Panc1 (cell line): ENCODE measurements around the gene VWA3B. TPM values are rescaled to one million over a fixed set of nuclear protein-coding genes. Genes with fewer than 3 reads are reported as not detected.

Experiments
- ATAC-seq: fragments of 200-7000 bp; cut with Tn5 transposase; 2 replicates; pipeline ENCODE4 v1.9.1; 2020; ENCODE audit warnings: mild to moderate bottlenecking, moderate library complexity
- BruUV-seq: library from RNA; stranded (reverse); fragments of 400-500 nt; replicated peaks from 2 replicates; lab custom pipeline; 2021; lab: Mats Ljungman, UMichigan
- CTCF ChIA-PET: fragments of 300-600 bp; sonication (Branson Sonifier 250); formaldehyde crosslinking; loops from one replicate; lab custom pipeline; 2022; ENCODE audit warnings: antibody characterized with exemption; lab: Charles Lee
- POLR2A ChIA-PET: fragments of 300-600 bp; sonication (Branson Sonifier 250); formaldehyde crosslinking; loops from one replicate; lab custom pipeline; 2022; ENCODE audit warnings: antibody characterized with exemption; lab: Charles Lee
- DNase-seq: peaks from one replicate; pipeline ENCODE4 v3.0.0-alpha.2; 2010; ENCODE audit warnings: low read depth, low spot score
- H3K27ac ChIP-seq: 2 replicates; pipeline ENCODE4 v1.5.1; 2011; ENCODE audit warnings: mild to moderate bottlenecking, low read length, inconsistent platforms
- H3K27me3 ChIP-seq: fragments of 200-500 bp; sonication (Bioruptor generic); 2 replicates; pipeline ENCODE4 v1.6.0; 2014; ENCODE audit warnings: low read length, inconsistent platforms; ENCODE audit not compliant: control insufficient read depth, insufficient read depth
- H3K36me3 ChIP-seq: fragments of 200-500 bp; sonication (Bioruptor generic); 2 replicates; pipeline ENCODE4 v1.5.1; 2014; ENCODE audit warnings: inconsistent platforms, mild to moderate bottlenecking, low read length, moderate library complexity; ENCODE audit not compliant: control insufficient read depth, insufficient read depth
- H3K4me1 ChIP-seq: 2 replicates; pipeline ENCODE4 v1.5.1; 2011; ENCODE audit warnings: inconsistent platforms, mild to moderate bottlenecking, low read length, moderate library complexity; ENCODE audit not compliant: control insufficient read depth, insufficient read depth
- H3K4me3 ChIP-seq, 2 experiments: 2 replicates each; pipeline ENCODE4 v1.5.1; 2011 to 2012; ENCODE audit warnings: low read depth in 2 of 2, low read length in 2 of 2, mild to moderate bottlenecking in 2 of 2, inconsistent platforms in 1 of 2, moderate library complexity in 1 of 2
- H3K9me3 ChIP-seq: fragments of 200-500 bp; sonication (Bioruptor generic); 2 replicates; pipeline ENCODE4 v1.5.1; 2014; ENCODE audit warnings: low read depth, mild to moderate bottlenecking, inconsistent platforms, low read length, moderate library complexity; ENCODE audit not compliant: control insufficient read depth, insufficient read depth
- POLR2AphosphoS5 ChIP-seq: IDR thresholded peaks from 2 replicates; pipeline ENCODE4 v1.6.1; 2012; ENCODE audit warnings: mild to moderate bottlenecking, low read depth, low read length, moderate library complexity
- SIN3A ChIP-seq: IDR thresholded peaks from 2 replicates; pipeline ENCODE4 v1.6.1; 2012; ENCODE audit warnings: low read depth, mild to moderate bottlenecking, low read length, moderate library complexity, borderline replicate concordance; ENCODE audit not compliant: insufficient read depth
- TCF7L2 ChIP-seq: IDR thresholded peaks from 2 replicates; pipeline ENCODE4 v1.6.1; 2011; ENCODE audit warnings: mild to moderate bottlenecking, low read depth, low read length, inconsistent platforms
- in situ Hi-C: cut with HindIII; loops from 2 replicates; pipeline ENCODE4 v1.10.0; 2016; ENCODE audit warnings: low sequenced_read_pairs, low pct_unique_long_range_greater_than_20kb
- intact Hi-C: fragments of 100-400 bp; cut with micrococcal nuclease; formaldehyde crosslinking; loops from one replicate; pipeline ENCODE4 v1.10.0; 2022; ENCODE audit not compliant: unreplicated experiment
- total RNA-seq: library from RNA; stranded (reverse); gene quantifications from one replicate; pipeline ENCODE4 v1.2.1, GENCODE V29; 2021; ENCODE audit not compliant: unreplicated experiment
- TF ChIP-seq, protein P1 (sequence below), 2 experiments: IDR thresholded peaks; 2 replicates each; pipeline ENCODE4 v1.6.1; 2011 to 2012; ENCODE audit warnings: low read depth in 2 of 2, control low read depth in 1 of 2, low read length in 1 of 2, mild to moderate bottlenecking in 1 of 2, moderate library complexity in 1 of 2; ENCODE audit not compliant: insufficient read depth in 1 of 2
- TF ChIP-seq, protein P2 (sequence below): fragments of 450-650 bp; IDR thresholded peaks from 2 replicates; pipeline ENCODE4 v1.5.1; 2017; ENCODE audit warnings: mild to moderate bottlenecking

Gene VWA3B
- total RNA-seq, 1 experiment from 2014 or later = not detected

DNA sequence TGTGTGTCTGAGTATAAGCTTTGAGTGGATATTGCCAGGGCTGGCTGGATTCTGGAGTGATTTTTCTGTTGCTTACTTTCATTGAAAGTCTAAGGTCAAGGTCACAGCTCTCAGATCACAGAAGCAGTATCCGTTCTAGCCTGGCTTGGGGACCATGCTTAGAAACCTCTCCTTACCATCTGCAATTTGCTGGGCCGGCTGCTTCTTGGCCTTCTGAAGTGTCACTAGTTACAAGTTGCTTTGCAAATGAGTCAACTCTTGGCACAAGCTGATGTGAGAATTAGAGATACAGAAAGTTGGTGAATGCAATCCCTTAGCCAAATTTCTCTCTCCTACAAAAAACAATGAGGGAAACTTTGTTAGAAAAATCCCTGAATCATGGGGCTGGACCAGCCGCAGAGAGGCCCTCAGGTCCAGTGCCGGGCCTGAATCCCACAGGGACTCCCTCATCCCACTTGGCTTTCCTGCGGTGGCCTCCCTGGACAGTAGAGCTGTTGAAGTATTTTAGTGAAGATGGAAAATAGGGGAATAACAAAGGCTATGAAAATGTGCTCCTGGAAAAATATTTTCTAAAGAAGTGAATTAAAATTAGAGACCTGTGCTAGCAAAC, 166.6 kb downstream of the VWA3B start:
- H3K9me3 ChIP-seq = no peaks in the 10 kb centered on the region
- BruUV-seq = no TSS peak
- no peak for DNase-seq
- no peak overlapping the region for H3K27ac ChIP-seq
- no peaks in the 10 kb centered on the region for H3K27me3 ChIP-seq
- in situ Hi-C loops (no loop called here), intact Hi-C loops (no loop called here)
- TF ChIP-seq, protein P1, sequence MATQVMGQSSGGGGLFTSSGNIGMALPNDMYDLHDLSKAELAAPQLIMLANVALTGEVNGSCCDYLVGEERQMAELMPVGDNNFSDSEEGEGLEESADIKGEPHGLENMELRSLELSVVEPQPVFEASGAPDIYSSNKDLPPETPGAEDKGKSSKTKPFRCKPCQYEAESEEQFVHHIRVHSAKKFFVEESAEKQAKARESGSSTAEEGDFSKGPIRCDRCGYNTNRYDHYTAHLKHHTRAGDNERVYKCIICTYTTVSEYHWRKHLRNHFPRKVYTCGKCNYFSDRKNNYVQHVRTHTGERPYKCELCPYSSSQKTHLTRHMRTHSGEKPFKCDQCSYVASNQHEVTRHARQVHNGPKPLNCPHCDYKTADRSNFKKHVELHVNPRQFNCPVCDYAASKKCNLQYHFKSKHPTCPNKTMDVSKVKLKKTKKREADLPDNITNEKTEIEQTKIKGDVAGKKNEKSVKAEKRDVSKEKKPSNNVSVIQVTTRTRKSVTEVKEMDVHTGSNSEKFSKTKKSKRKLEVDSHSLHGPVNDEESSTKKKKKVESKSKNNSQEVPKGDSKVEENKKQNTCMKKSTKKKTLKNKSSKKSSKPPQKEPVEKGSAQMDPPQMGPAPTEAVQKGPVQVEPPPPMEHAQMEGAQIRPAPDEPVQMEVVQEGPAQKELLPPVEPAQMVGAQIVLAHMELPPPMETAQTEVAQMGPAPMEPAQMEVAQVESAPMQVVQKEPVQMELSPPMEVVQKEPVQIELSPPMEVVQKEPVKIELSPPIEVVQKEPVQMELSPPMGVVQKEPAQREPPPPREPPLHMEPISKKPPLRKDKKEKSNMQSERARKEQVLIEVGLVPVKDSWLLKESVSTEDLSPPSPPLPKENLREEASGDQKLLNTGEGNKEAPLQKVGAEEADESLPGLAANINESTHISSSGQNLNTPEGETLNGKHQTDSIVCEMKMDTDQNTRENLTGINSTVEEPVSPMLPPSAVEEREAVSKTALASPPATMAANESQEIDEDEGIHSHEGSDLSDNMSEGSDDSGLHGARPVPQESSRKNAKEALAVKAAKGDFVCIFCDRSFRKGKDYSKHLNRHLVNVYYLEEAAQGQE (IDR thresholded peaks at IDR 0.05; ENCODE audit: insufficient read depth in 1 of 2, low read depth in 2 of 2, low read length in 1 of 2) = no peak
- no peak for TF ChIP-seq TCF7L2
- TF ChIP-seq POLR2AphosphoS5 = no peak
- TF ChIP-seq, protein P2, sequence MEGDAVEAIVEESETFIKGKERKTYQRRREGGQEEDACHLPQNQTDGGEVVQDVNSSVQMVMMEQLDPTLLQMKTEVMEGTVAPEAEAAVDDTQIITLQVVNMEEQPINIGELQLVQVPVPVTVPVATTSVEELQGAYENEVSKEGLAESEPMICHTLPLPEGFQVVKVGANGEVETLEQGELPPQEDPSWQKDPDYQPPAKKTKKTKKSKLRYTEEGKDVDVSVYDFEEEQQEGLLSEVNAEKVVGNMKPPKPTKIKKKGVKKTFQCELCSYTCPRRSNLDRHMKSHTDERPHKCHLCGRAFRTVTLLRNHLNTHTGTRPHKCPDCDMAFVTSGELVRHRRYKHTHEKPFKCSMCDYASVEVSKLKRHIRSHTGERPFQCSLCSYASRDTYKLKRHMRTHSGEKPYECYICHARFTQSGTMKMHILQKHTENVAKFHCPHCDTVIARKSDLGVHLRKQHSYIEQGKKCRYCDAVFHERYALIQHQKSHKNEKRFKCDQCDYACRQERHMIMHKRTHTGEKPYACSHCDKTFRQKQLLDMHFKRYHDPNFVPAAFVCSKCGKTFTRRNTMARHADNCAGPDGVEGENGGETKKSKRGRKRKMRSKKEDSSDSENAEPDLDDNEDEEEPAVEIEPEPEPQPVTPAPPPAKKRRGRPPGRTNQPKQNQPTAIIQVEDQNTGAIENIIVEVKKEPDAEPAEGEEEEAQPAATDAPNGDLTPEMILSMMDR = no peak
- TF ChIP-seq SIN3A = no peak
- ChIA-PET CTCF (no interaction called here), POLR2A (no interaction called here)
- H3K4me1 ChIP-seq = no peaks in the 10 kb centered on the region
- no peak overlapping the region for H3K4me3 ChIP-seq
- no peak for ATAC-seq
- H3K36me3 ChIP-seq = no peaks in the 10 kb centered on the region

DNA sequence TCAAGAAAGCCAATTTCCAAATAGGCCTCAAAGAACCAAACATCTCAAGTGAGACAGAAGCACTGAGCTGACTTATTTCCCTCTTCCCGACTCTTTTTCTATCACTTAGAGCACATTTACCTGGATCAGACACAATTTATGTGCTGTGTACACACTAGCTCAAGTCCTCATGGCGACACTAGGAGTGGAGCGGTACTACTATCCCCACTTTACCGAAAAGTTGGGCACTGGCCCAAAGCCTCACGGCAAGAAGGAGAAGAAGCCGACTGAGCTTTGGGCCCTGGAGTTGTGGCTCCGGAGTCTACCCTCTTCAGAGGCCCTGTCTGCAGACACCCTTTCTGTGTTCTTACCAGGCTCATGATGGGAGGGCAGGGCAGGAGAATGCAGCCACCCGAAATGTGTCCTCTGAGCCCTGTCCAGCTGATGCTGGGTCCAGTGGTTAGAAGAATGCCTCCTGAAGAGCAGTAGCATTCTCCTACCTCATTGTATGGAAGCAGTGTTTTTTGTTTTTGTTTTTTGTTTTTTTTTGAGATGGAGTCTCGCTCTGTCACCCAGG, 167.6 kb downstream of the VWA3B start:
- Histone ChIP-seq H3K4me3 (no peak overlapping the region), H3K27me3 (no peaks in the 10 kb centered on the region), H3K27ac (no peak overlapping the region), H3K36me3 (no peaks in the 10 kb centered on the region), H3K4me1 (no peaks in the 10 kb centered on the region), H3K9me3 (no peaks in the 10 kb centered on the region)
- intact Hi-C loops = no loop called here
- BruUV-seq = no TSS peak
- DNase-seq (no peak), ATAC-seq (no peak)
- TF ChIP-seq, protein P1 (IDR thresholded peaks at IDR 0.05; ENCODE audit: insufficient read depth in 1 of 2, low read depth in 2 of 2, low read length in 1 of 2) = no peak
- TF ChIP-seq POLR2AphosphoS5 = no peak
- no peak for TF ChIP-seq TCF7L2
- TF ChIP-seq, protein P2 = no peak
- no peak for TF ChIP-seq SIN3A
- CTCF ChIA-PET = no interaction called here
- POLR2A ChIA-PET = no interaction called here
- in situ Hi-C loops = no loop called here
